ENCODE results near the gene RAB3A. TPM values are rescaled to one million over a fixed set of nuclear protein-coding genes. Genes with fewer than 3 reads are reported as not detected.

Gene RAB3A
- total RNA-seq, 1 donor from 2014 or later, result 0.53 TPM

DNA sequence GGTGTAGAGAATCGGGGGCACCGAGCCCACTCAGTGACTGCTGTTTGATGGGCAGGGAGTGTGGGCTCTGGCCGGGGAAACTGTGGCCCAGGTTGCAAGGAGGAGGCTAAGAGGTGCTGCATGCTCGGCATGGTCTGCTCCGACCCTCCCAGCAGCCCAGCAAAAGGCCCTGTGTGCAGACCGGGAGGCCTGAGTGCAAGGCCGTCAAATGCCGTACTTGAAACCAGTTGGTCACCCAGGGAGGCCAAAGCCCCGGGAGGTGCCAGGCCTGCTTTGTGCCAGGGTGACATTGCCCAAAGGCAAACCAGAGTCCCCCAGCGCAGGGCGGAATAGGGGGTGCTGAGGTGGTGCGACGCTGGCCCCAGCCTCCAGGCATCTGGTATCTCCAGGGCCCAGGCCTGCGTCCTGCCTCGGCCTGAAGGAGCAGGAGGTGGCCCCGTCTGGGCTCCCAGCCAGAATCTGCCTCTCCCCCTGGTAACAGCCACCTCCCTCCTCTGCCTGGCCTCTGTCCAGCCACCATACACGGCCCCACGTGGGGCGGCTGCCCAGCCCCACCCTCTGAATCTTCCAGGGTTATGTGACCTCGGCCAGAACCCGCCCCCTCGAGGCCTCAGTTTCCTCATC is 46.9 kb downstream of the RAB3A start:
- no peak overlapping the region for H3K4me3 ChIP-seq (ENCODE audit: low read depth, low read length)
- H3K36me3 ChIP-seq (ENCODE audit: control insufficient read depth, insufficient read depth, low read length), result peaks cover 7% of the 10 kb centered on the region
- peak; percentile 84 for DNase-seq (ENCODE audit: low read depth)
- TF ChIP-seq, protein P1, sequence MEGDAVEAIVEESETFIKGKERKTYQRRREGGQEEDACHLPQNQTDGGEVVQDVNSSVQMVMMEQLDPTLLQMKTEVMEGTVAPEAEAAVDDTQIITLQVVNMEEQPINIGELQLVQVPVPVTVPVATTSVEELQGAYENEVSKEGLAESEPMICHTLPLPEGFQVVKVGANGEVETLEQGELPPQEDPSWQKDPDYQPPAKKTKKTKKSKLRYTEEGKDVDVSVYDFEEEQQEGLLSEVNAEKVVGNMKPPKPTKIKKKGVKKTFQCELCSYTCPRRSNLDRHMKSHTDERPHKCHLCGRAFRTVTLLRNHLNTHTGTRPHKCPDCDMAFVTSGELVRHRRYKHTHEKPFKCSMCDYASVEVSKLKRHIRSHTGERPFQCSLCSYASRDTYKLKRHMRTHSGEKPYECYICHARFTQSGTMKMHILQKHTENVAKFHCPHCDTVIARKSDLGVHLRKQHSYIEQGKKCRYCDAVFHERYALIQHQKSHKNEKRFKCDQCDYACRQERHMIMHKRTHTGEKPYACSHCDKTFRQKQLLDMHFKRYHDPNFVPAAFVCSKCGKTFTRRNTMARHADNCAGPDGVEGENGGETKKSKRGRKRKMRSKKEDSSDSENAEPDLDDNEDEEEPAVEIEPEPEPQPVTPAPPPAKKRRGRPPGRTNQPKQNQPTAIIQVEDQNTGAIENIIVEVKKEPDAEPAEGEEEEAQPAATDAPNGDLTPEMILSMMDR (IDR thresholded peaks at IDR 0.05; ENCODE audit: insufficient read depth, low read length, severe bottlenecking), result no peak
- no peak for FAIRE-seq
- H3K27me3 ChIP-seq (ENCODE audit: control insufficient read depth, insufficient read depth, low read length), result no peaks in the 10 kb centered on the region

DNA sequence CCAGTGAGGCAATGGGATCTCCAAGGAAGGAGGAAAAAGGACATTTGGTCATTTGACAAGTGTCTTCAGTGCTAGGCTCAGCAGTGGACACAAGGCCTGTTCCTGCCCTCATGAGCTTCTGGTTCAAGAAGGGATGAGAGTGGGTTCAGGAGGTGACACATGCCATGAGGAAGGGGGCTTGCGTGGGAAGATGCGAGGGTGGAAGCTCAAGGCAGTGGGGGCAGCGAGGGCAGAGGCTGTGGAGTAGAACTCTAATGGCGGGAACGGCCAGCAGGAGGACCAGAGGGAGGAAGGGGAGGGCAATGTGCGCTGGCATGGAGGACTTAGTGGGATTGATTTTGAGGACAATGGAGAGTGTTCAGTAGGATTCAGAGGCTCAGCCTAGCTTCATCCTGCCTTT is 47.6 kb downstream of the RAB3A start:
- H3K27me3 ChIP-seq (ENCODE audit: control insufficient read depth, insufficient read depth, low read length), result no peaks in the 10 kb centered on the region
- DNase-seq (ENCODE audit: low read depth) (no peak), FAIRE-seq (no peak)
- H3K4me3 ChIP-seq (ENCODE audit: low read depth, low read length), result no peak overlapping the region
- TF ChIP-seq, protein P1 (IDR thresholded peaks at IDR 0.05; ENCODE audit: insufficient read depth, low read length, severe bottlenecking), result no peak
- H3K36me3 ChIP-seq (ENCODE audit: control insufficient read depth, insufficient read depth, low read length), result peaks cover 2% of the 10 kb centered on the region

DNA sequence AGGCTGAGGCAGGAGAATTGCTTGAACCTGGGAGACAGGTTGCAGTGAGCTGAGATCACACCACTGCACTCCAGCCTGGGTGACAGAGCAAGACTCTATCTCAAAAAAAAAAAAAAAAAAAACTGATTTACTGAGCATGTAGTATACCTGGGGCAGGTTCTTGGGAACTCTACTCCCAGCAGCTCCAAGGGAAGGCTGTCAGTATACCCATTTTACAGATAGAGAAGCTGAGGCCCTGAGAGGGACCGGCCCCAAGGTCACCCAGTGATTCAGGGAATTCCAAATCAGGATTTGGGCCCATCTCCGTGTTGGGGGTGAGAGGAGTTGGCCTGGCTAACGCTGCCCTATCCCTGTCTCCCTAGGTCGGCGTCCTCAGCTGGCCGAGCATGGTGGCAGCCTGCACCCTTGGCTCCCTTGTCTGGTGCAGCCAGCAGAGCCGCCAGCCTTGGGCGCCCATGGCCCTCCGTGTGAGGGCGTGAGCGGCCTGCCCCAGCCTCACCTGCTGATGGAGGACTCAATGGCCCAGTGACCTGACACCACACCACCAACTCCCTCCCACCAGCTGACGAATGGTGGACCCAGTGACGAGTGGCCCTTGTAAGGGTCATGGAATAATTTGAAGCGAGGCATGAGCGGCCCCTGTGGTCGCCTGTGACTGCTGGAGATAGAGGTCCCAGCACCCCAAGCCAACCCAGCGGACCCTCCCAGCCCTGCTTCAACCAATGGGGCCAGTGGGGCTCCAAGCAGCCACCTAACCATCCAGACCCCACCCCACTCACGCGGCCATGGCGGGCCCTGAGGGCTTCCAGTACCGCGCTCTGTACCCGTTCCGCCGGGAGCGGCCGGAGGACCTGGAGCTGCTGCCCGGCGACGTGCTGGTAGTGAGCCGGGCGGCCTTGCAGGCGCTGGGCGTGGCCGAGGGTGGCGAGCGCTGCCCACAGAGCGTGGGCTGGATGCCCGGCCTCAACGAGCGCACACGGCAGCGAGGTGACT is 48.5 kb downstream of the RAB3A start:
- H3K36me3 ChIP-seq (ENCODE audit: control insufficient read depth, insufficient read depth, low read length), result no peaks in the 10 kb centered on the region
- TF ChIP-seq, protein P1 (IDR thresholded peaks at IDR 0.05; ENCODE audit: insufficient read depth, low read length, severe bottlenecking), result no peak
- H3K27me3 ChIP-seq (ENCODE audit: control insufficient read depth, insufficient read depth, low read length), result no peaks in the 10 kb centered on the region
- FAIRE-seq, result no peak
- H3K4me3 ChIP-seq (ENCODE audit: low read depth, low read length), result no peak overlapping the region
- DNase-seq (ENCODE audit: low read depth), result no peak

- peak overlapping the region; percentile 96 for H3K4me3 ChIP-seq (ENCODE audit: low read depth, low read length)
- DNase-seq (ENCODE audit: low read depth) (no peak), FAIRE-seq (peak; percentile 86)
- TF ChIP-seq, protein P1 (IDR thresholded peaks at IDR 0.05; ENCODE audit: insufficient read depth, low read length, severe bottlenecking), result no peak
- H3K36me3 ChIP-seq (ENCODE audit: control insufficient read depth, insufficient read depth, low read length), result no peaks in the 10 kb centered on the region
- H3K27me3 ChIP-seq (ENCODE audit: control insufficient read depth, insufficient read depth, low read length), result no peaks in the 10 kb centered on the region
These were observed 50.2 kb downstream of the RAB3A start for GRCh38 chr19:18153556-18154134.

GRCh38 chr19:18152817-18153555 is 50.9 kb downstream of the RAB3A start, which contains the start of gene PIK3R2:
Gene PIK3R2, plus strand, starts transcription at chr19:18153163. Its CDS starts 2,717 bp downstream, at chr19:18155880.
- peak within 1 kb of the TSS; percentile 96 for H3K4me3 ChIP-seq (ENCODE audit: low read depth, low read length)
- DNase-seq (ENCODE audit: low read depth) (peak; percentile 93), FAIRE-seq (no peak)
- H3K36me3 ChIP-seq (ENCODE audit: control insufficient read depth, insufficient read depth, low read length), result no peaks in the 10 kb centered on the region
- TF ChIP-seq, protein P1 (IDR thresholded peaks at IDR 0.05; ENCODE audit: insufficient read depth, low read length, severe bottlenecking), result no peak
- no peaks in the 10 kb centered on the region for H3K27me3 ChIP-seq (ENCODE audit: control insufficient read depth, insufficient read depth, low read length)

Data from bronchial epithelial cell (primary cell).